NCI-H1105 treated with DMSO at 0.1 percent for 48 hours (cell line): Measurements from ENCODE around the gene OLIG2.

ENCODE experiments used
- DNase-seq: peaks from one replicate; lab custom pipeline; 2025; lab: John Stamatoyannopoulos, UW

Gene OLIG2

DNA sequence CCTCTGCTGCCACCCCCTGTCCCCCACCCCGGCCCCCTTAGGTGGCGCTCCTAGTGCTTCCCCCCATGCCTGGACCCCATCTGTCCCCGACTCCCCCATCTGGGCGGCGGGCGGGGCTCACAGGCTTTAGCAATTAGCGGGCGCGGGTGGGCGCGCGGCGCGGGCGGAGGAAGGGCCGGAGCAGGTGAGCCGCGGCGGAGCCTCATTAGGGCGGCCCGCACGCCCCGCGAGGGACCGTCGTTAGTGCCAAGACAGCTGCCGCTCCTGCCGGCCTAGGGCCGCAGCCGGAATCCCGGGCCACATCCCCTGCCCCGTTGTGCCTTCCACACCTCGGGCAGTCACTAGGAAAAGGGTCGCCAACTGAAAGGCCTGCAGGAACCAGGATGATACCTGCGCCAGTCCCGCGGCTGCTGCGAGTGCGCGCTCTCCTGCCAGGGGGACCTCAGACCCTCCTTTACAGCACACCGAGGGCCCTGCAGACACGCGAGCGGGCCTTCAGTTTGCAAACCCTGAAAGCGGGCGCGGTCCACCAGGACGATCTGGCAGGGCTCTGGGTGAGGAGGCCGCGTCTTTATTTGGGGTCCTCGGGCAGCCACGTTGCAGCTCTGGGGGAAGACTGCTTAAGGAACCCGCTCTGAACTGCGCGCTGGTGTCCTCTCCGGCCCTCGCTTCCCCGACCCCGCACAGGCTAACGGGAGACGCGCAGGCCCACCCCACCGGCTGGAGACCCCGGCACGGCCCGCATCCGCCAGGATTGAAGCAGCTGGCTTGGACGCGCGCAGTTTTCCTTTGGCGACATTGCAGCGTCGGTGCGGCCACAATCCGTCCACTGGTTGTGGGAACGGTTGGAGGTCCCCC, 7.6 kb downstream of the OLIG2 start:
- no peak for DNase-seq

DNA sequence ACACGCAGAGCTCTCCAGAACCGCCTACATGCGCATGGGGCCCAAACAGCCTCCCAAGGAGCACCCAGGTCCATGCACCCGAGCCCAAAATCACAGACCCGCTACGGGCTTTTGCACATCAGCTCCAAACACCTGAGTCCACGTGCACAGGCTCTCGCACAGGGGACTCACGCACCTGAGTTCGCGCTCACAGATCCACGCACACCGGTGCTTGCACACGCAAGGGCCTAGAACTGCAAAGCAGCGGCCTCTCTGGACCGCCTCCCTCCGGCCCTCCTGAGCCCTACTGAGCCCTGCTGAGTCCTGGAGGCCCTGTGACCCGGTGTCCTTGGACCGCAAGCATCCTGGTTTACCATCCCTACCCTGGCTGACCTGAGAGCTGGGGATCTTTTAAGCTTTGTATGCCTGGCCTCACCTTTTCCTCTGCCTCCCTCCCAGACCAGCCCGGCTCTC, 8.3 kb downstream of the OLIG2 start:
- DNase-seq = no peak

DNA sequence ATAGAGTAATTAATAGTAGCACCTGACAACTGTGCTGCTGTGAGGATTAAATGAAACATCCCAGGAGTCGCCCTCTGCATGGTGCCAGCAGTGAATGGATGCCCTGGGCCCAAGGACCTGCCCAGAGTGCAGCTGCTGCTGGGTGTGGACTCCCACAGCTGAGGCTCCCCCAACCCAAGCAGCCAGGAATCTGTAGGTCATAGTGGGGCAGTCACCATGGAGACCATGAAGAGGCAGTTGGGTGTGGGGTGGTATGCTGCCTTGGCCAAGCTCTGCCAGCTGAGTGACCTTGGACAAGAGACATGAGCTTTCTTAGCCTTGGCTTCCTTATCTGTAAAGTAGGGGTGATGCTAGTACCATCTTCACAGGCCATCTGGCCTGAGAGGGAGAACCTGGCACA, 9.4 kb downstream of the OLIG2 start:
- no peak for DNase-seq

DNA sequence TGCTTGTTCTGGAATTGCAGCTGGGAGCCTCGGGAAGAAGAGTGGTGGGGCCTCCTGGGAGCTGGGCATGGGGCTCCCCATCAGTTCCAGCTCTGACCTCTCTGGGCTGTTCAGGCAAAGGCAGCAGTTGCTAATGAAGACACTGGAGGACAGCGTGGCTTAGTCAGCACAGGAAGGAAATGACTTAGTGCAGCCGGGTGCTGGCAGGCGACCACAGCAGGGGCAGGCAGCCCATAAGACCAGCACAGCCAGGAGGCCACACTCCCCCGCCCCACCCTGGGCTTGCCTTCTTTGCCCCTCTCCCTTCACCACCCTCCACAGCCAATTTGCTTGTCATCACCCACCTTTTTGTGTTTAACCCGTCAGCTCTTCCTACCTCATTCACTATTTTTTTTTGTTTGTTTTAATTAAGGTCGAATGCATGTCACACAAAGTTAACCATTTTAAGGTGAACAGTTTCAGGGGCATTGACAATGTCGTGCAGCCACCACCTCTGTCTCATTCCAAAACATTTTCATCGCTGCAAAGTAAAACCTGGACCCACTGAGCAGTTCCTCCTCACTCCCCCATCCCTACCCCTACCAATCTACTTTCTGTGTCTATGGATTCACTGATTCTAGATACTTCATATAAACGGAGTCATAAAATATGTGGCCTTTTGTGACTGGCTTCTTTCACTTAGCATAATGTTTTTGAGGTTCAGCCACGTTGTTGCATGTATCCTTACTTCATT, 10.9 kb downstream of the OLIG2 start:
- no peak for DNase-seq

GRCh38 chr21:33037501-33037900, 11.8 kb downstream of the OLIG2 start:
- no peak for DNase-seq

DNA sequence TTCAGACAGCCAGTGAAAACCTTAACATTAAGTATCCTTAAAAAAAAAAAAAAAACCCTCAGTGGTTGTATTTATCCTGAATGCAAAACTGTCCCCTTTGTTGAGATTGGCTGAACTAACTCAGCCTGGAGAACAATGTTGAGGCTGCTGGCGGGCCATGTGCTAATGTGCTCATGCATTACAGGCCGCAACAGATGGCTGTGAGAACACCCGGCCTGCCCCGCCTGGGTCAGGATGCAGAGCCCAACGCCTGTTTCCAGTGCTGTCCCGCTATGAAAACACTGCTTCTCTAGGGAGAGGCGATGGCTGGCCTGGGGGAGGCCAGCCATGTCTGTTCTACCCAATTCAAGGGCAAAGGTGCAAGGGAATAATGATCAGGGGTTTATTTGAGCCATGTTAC, 13.8 kb downstream of the OLIG2 start:
- DNase-seq = no peak

DNA sequence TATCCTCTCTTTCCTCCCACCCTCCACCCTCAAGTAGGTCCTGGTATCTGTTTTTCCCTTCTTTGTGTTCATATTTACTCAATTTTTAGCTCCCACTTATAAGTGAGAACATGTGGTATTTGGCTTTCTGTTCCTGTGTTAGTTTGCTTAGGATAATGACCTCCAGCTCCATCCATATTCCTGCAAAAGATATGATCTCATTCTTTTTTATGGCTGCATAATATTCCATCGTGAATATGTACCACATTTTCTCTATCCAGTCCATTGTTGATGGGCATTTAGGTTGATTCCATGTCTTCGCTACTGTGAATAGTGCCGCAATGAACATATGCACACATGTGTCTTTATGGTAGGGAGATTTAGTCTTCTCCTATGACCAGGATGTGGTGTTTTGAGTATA, 14.5 kb downstream of the OLIG2 start:
- DNase-seq = no peak

DNA sequence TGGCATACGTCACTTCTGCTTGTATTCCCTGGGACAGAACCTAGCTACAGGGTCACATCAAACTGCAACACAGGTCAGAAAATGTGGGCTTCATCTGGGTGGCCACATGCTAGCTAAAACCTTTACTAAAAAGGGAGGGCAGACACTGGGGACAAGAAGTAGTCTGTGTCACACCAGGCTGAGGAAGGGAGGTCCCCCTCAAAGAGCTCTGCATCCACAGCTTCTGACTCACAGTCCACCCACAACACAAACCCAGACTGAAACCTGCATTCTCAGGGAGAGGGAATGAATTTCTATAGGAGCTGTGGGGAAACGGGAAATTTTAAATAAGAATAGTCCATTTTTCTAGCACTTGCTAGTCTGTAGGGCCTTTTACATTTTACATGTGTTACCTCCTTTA, 16.2 kb downstream of the OLIG2 start:
- no peak for DNase-seq

DNA sequence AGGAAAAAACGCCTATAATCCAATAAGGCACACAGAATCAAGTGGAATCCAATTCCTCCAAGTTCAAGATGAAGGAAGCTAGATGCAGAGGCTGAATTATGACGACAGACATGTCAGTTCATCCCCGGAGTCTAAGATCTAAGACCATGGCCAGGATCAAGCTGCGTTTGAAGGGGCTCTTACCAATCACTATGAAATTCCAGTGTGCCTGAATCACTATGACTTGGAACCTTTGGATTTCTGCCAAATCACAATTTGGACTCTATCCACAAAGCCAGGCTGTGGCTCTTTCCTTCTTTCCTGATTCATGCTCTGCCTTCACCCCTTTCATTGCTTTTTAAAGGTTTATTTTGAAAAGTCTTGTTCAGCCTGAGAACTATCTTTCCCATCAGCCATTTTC, 17.1 kb downstream of the OLIG2 start:
- peak; percentile 35 for DNase-seq

GRCh38 chr21:33046455-33046854, 20.7 kb downstream of the OLIG2 start:
- DNase-seq = no peak

DNA sequence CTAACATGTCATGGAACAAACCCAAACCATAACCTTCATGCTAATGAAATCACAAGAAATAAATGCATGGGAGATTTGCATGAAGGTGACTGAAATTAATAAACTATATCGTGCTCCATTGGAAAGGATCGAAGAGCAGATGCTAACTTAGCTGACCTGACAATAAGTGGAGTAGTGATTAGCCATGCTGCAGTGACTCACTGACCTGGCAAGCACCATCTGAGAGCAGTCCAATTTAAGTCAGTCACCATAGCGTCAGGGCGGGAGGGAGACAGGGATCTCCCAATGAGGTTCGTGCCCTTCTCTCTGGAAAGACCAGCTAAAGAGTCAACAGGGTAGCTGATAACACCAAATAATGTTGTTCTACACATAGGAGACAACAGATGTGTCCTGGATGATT, 21.5 kb downstream of the OLIG2 start:
- no peak for DNase-seq

DNA sequence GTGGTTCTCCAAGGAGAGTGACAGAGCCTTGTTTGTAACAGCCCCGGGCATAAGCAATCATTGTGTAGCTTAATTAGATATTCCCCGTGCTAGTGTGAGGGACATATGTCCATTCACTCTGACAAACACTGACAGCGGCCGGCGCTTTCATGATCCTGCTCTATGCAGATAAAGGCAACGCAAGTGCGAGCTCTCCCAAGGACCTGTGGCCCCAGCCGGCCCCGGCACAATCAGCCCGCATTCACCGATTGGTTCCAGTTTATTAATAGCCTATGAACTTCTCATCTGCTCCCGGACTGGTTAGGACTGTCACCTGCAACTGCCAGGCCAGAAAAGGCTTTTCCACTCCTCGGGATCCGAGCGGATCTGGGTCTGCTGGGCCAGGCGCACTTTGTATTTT, 26.2 kb downstream of the OLIG2 start:
- DNase-seq = no peak

DNA sequence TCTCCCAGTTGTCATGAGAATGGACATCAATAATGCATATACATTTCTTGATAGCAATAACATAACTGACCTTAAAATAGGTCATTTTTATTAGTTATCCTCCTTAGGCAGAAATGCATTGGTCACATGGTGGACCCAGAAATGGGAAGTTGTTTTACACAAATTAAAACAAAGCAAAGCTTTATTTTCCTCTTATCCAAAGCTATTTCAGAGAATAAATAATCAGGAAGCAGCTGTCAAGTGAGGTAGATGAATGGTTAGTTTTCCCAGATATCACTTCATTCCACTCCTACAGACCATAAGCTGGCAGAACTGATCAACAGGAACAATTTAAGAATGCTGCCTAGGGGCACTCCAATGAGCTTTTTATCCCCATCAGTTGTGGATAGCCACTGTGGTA, 28.2 kb downstream of the OLIG2 start:
- no peak for DNase-seq

DNA sequence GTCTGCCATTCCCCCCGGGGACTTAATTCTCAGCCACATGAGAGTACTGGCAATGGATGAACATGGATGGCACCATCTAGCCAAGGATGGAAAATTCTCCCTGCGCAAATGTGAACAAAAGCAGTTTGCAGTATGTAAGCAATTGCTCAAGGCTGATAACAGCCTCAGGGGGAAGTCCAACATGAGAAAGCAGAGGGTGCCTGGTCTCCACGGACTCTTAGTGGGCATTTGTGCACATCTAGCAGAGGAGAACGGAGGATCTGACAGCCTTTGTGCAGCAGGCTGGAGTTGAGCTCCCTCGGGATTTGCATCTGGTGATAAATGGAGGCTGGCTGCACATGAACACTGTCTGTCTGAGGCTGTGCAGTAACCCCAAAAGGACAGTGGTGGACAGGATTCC, 30.3 kb downstream of the OLIG2 start:
- no peak for DNase-seq

DNA sequence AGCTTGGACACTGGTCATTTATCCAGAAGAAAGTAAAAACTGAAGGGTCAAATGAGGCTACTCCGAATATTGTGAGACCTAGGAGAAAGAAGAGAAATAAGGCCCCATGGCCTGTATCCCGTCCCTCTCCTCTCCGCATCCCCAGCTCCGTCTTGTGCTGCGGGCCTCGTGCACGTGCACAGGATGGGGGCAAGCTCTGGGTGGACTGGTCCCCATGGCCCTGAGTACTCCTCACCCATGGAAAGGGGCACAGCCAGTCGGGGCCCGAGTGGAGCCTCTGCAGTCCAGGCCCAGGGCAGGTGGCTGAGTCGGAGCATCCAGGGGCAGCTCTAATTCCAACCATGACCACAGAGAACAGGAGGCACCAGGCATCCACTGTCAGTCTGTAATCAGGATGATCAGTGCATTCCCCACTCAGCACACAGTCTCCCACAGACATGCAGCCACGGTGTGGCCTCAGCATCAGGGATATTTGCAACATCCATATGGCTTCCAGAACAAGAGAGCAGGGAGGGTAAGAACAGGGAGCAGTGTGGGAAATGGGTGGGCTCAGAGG, 31.7 kb downstream of the OLIG2 start:
- DNase-seq = no peak

GRCh38 chr21:33058527-33058926, 32.8 kb downstream of the OLIG2 start:
- DNase-seq = peak; percentile 56

GRCh38 chr21:33058957-33059356, 33.2 kb downstream of the OLIG2 start:
- DNase-seq = no peak

DNA sequence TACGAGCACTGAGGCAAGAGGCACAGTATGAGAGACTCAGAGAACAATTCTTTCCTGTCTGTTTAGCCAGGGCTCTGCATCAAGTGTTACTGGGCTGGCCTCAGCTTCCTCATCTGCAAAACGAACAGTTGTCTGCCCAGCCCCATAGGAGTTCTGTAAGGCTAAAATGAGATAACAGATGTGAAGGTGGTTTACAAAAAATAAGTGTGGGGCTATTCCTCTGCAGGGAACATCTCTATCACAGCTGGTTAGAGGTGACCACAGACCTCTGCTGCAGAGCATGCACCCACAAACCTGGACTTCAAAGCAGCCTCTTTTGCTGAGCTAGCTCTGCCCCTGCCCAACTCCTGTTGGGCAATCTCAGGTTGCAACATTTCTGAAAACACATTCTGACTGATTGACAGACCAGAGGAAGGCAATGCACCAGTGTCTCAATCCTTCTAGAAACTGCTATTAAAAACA, 33.7 kb downstream of the OLIG2 start:
- no peak for DNase-seq

DNA sequence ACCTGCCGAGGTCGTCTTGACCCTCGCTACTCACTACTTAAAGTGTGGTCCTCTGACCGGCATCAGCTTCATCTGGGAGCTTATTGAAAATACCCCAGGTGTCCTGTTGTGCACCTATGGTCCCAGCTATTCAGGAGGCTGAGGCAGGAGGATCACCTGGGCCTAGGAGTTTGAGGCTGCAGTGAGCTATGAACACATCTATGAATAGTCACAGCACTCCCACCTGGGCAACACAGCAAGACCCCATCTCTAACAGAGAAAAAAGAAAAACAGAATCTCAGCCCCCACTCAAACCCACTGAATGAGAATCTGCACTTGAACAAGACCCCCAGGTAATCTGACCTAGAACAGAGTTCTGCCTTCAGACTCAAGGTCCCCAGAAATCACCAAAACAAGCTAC, 35.5 kb downstream of the OLIG2 start:
- DNase-seq = no peak

DNA sequence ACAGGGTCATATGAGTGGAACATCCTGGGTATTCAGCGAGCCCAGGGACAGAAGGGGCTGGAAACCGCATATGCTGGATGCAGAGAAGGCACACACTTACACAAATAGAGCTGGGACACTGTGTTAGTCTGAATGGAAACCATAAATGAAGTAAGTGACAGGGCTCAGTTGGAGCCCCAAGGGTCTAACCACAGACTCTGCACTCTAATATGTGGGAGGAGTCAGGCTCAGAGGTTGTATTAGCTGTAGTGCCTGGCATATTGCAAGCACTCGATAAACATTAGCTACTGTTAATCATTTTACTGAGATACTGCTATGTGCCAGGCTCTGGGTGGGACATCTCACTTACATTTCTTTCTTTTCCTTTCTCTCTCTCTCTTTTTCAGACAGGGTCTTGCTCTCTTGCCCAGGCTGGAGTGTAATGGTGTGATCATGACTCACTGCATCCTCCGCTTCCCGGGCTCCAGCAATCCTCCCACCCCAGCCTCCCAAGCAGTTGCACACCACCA, 37.7 kb downstream of the OLIG2 start:
- no peak for DNase-seq

DNA sequence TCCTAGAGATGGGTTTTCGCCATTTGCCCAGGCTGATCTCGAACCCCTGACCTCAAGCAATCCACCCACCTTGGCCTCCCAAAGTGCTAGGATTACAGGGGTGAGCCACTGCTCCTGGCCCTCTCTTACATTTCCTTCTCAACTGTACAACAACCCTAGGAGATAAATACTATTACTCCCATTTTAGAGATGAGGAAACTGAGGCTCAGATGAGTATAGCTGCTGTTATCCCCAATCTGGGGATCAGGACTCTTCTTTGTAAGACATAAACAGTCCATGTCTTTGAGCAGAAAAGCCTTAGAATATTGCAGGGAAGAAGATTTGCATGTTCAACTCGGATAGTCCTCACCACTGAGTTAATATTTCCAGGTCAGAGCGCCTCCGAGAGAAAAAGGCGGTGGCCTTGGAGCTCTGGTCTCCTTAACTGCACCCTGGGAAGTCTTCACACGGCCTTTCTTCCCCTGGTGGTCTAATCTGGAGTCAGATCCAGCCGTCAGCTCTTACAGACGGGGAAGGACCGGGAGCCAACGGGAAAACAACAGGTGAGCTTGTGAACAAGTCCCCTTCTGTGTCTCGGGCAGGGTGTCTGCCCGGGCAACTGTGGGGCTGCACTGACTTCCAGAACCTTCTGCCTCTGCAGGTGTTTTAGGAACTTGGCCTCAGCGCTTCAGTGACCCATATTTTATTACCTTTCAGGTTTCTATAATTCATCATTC, 38.3 kb downstream of the OLIG2 start:
- DNase-seq = no peak
